Mucosa of descending colon (tissue), 3 donors: ENCODE results near the gene NAPSA. TPM values are rescaled to one million over a fixed set of nuclear protein-coding genes. Genes with fewer than 3 reads are reported as not detected.

ENCODE experiments used
- ATAC-seq: fragments of 200-7000 bp; cut with Tn5 transposase; one replicate; pipeline ENCODE4 v1.9.1; 2020; ENCODE audit warnings: mild to moderate bottlenecking, moderate library complexity
- DNase-seq, 3 donors: peaks; one replicate each; pipeline ENCODE4 v3.0.0-alpha.2; 2020
- H3K36me3 ChIP-seq: fragments of 200-600 bp; one replicate; pipeline ENCODE4 v1.8.0; 2021; ENCODE audit warnings: low read depth, mild to moderate bottlenecking
- H3K4me1 ChIP-seq: fragments of 200-600 bp; one replicate; pipeline ENCODE4 v1.8.0; 2021; ENCODE audit warnings: low read depth, mild to moderate bottlenecking
- H3K4me3 ChIP-seq: fragments of 200-600 bp; one replicate; pipeline ENCODE4 v1.8.0; 2021; ENCODE audit warnings: mild to moderate bottlenecking
- H3K9me3 ChIP-seq: fragments of 200-600 bp; one replicate; pipeline ENCODE4 v1.8.0; 2021; ENCODE audit warnings: mild to moderate bottlenecking
- intact Hi-C, 2 donors: fragments of 100-400 bp; cut with DNase I in 1 of 2; cut with micrococcal nuclease in 1 of 2; formaldehyde crosslinking; loops; one replicate each; pipeline versions ENCODE4 v1.11.0 to v1.11.1; 2022; cut with DNase I, micrococcal nuclease
- total RNA-seq, 3 donors: library from RNA; stranded (reverse); fragmentation: NEBNext Ultra II Directional in 2 of 3; extraction: Animal tissue kit (Norgen Biotek cat#: 25700) in 2 of 3; gene quantifications; one replicate each; pipeline versions ENCODE4 v1.2.1 to v1.2.4, GENCODE V29; 2021 to 2023
- TF ChIP-seq, protein P1 (sequence below): fragments of 200-600 bp; IDR thresholded peaks from one replicate; pipeline ENCODE4 v1.8.0; 2022; ENCODE audit warnings: antibody characterized with exemption, mild to moderate bottlenecking
- donor health status: DM: no; HTN: no; CAD: no; lungs with moderate emphysema.
- donor health status: DM: no; HTN: no; CAD: no.
- donor health status: DM: no; HTN: yes; CAD: no.

The NAPSA gene
- total RNA-seq, 3 donors from 2014 or later: 1.8 to 3.2 (median 2.0) TPM

- TF ChIP-seq, protein P1, sequence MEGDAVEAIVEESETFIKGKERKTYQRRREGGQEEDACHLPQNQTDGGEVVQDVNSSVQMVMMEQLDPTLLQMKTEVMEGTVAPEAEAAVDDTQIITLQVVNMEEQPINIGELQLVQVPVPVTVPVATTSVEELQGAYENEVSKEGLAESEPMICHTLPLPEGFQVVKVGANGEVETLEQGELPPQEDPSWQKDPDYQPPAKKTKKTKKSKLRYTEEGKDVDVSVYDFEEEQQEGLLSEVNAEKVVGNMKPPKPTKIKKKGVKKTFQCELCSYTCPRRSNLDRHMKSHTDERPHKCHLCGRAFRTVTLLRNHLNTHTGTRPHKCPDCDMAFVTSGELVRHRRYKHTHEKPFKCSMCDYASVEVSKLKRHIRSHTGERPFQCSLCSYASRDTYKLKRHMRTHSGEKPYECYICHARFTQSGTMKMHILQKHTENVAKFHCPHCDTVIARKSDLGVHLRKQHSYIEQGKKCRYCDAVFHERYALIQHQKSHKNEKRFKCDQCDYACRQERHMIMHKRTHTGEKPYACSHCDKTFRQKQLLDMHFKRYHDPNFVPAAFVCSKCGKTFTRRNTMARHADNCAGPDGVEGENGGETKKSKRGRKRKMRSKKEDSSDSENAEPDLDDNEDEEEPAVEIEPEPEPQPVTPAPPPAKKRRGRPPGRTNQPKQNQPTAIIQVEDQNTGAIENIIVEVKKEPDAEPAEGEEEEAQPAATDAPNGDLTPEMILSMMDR: no peak
- DNase-seq (peak in 1 of 3 donors; percentile 48), ATAC-seq (peak; percentile 12)
- Histone ChIP-seq H3K4me1 (no peaks in the 10 kb centered on the region), H3K9me3 (no peaks in the 10 kb centered on the region), H3K36me3 (no peaks in the 10 kb centered on the region), H3K4me3 (no peak overlapping the region)
- intact Hi-C loops: no loop called here
Measured at GRCh38 chr19:50311723-50312635, 53.5 kb downstream of the NAPSA start.

DNA sequence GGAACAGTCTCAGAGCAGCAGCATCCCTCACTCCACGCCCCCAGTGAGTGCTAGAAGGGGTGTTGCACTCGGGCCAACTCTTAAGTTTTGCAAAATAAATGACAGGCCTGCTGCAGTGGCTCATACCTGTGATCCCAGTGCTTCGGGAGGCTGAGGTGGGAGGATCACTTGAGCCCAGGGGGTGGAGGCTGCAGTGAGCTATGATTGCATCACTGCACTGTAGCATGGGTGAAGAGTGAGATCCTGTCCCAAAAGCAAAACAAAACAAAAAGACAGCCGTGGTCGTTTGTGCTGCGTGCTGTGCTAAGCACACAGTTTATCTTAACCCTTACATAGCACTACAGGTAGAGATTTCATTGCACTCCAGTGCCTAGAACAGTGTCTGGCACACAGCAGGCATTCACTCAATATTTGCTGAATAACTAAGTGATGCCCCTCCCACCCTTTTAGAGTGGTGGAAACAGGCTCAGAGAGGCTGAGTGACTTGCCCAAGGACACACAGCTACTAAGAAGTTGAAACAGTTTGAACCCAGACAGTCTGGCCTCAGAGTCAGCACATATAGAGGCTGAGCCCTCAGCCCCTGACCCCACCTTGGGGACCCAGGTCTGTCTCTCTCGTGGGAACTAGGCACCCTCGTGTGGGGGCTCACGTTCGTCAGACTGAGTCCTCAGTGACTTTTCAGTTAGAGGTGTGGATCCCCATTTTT lies 54.5 kb downstream of the NAPSA start:
- no peaks in the 10 kb centered on the region for H3K9me3 ChIP-seq
- no peaks in the 10 kb centered on the region for H3K4me1 ChIP-seq
- H3K4me3 ChIP-seq: no peak overlapping the region
- intact Hi-C loops: no loop called here
- peak; percentile 5 for ATAC-seq
- TF ChIP-seq, protein P1: no peak
- peaks cover 3% of the 10 kb centered on the region for H3K36me3 ChIP-seq
- DNase-seq: peak in 1 of 3 donors; percentile 17

GRCh38 chr19:50309396-50310125 lies 55.9 kb downstream of the NAPSA start:
- H3K4me1 ChIP-seq: no peaks in the 10 kb centered on the region
- no peak for ATAC-seq
- intact Hi-C loops: no loop called here

GRCh38 chr19:50308991-50309390 lies 56.4 kb downstream of the NAPSA start:
- TF ChIP-seq, protein P1: no peak
- no peaks in the 10 kb centered on the region for H3K4me1 ChIP-seq
- intact Hi-C loops: no loop called here
- DNase-seq: peak in 1 of 3 donors; percentile 12
- ATAC-seq: no peak
- H3K9me3 ChIP-seq: no peaks in the 10 kb centered on the region
- H3K4me3 ChIP-seq: no peak overlapping the region
- H3K36me3 ChIP-seq: peaks cover 3% of the 10 kb centered on the region

More at GRCh38 chr19:50309396-50310125, 55.9 kb downstream of the NAPSA start:
- no peak overlapping the region for H3K4me3 ChIP-seq
- H3K36me3 ChIP-seq: peaks cover 3% of the 10 kb centered on the region
- no peaks in the 10 kb centered on the region for H3K9me3 ChIP-seq
- peak in 1 of 3 donors; percentile 31 for DNase-seq
- TF ChIP-seq, protein P1: no peak

Other genes starting within 250 kb of the NAPSA start
- gene IZUMO2, start 202.4 kb downstream of the NAPSA start, total RNA-seq: not detected
- 100 to 1,000 TPM; 268 to 606 (median 586) TPM for gene MYH14, start 162.0 kb downstream of the NAPSA start, total RNA-seq
- gene KCNC3, start 36.3 kb downstream of the NAPSA start, total RNA-seq: 1 to 10 TPM in 2 of 3 donors, under 1 TPM in 1; 0.49 to 1.5 (median 1.1) TPM
- gene NR1H2, start 10.8 kb upstream of the NAPSA start, total RNA-seq: 10 to 100 TPM; 69.7 to 99.5 (median 85.0) TPM
- gene POLD1, start 18.7 kb upstream of the NAPSA start, total RNA-seq: 10 to 100 TPM; 20.8 to 27.9 (median 22.9) TPM
- gene SPIB, start 53.3 kb upstream of the NAPSA start, total RNA-seq: 10 to 100 TPM; 21.5 to 83.1 (median 61.6) TPM
- under 1 TPM in 2 of 3 donors, not detected in 1; 0.10 to 0.14 TPM for gene MYBPC2, start 67.3 kb upstream of the NAPSA start, total RNA-seq
- gene EMC10, start 110.9 kb upstream of the NAPSA start, total RNA-seq: 100 to 1,000 TPM in 2 of 3 donors, 10 to 100 TPM in 1; 79.6 to 121 (median 108) TPM
- gene GARIN5A, start 111.2 kb upstream of the NAPSA start, total RNA-seq: 1 to 10 TPM; 1.7 to 3.0 (median 2.6) TPM
- gene JOSD2, start 145.6 kb upstream of the NAPSA start, total RNA-seq: 10 to 100 TPM; 33.4 to 41.2 (median 37.2) TPM
- gene ASPDH, start 148.3 kb upstream of the NAPSA start, total RNA-seq: not detected
- gene LRRC4B, start 202.8 kb upstream of the NAPSA start, total RNA-seq: 1 to 10 TPM in 2 of 3 donors, under 1 TPM in 1; 0.52 to 4.8 (median 1.3) TPM